ENCODE measurements around the gene GGN.
"Not testable (repeated sequence)": the region's sequence is repeated elsewhere in the genome, so short reads cannot be mapped to it uniquely, and the experiment has no call there.

GGN gene

GRCh38 chr19:38370299-38370698 lies 17.5 kb downstream of the GGN start:
- Histone ChIP-seq H3K4me2 (no peak overlapping the region), H3K9me3 (peaks cover 4% of the 10 kb centered on the region), H3K27ac (no peak overlapping the region), H4K20me1 (peaks cover 2% of the 10 kb centered on the region; the same call in 1 of the 2 replicates), H3K4me3 (no peak overlapping the region), H3K4me1 (peaks cover 6% of the 10 kb centered on the region), H3K27me3 (no peaks in the 10 kb centered on the region), H3K36me3 (no peaks in the 10 kb centered on the region), H3K9ac (no peak overlapping the region)
- no peak for TF ChIP-seq Cebpa-rat (IDR thresholded peaks at IDR 0.05)

- peaks cover 6% of the 10 kb centered on the region for H3K4me1 ChIP-seq
- no peaks in the 10 kb centered on the region for H4K20me1 ChIP-seq
- H3K36me3 ChIP-seq, result no peaks in the 10 kb centered on the region
- H3K27me3 ChIP-seq, result no peaks in the 10 kb centered on the region
- no peak overlapping the region for H3K4me3 ChIP-seq
- no peak for TF ChIP-seq Cebpa-rat (IDR thresholded peaks at IDR 0.05)
- H3K9me3 ChIP-seq, result peaks cover 11% of the 10 kb centered on the region
- no peak overlapping the region for H3K27ac ChIP-seq
- no peak overlapping the region for H3K9ac ChIP-seq
- H3K4me2 ChIP-seq, result no peak overlapping the region
Measured at GRCh38 chr19:38369584-38369983, 18.2 kb downstream of the GGN start.

DNA sequence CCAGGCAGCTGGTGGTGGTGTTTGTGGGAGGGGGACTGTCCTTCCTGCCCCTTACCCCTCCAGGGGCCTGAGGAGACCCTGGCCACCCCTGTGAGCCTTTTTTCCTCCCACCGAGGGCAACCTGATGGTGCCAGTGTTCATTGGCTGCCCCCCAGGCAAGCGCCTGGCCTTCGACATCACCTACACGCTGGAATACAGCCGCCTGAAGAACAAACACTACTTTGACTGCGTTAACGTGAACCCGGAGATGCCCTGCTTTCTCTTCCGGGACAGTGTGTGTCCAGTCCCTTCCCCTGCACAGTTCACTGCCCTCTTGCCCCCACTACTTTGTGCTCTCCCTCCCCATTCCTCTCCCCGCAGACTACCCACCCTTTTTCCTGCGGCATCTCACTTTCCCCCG lies 20.8 kb downstream of the GGN start:
- no peak overlapping the region for H3K4me3 ChIP-seq
- no peaks in the 10 kb centered on the region for H3K27me3 ChIP-seq
- no peak overlapping the region for H3K9ac ChIP-seq
- H3K4me1 ChIP-seq, result peaks cover 8% of the 10 kb centered on the region
- H3K9me3 ChIP-seq, result peaks cover 17% of the 10 kb centered on the region
- H4K20me1 ChIP-seq, result no peaks in the 10 kb centered on the region
- no peak overlapping the region for H3K27ac ChIP-seq
- H3K4me2 ChIP-seq, result no peak overlapping the region
- H3K36me3 ChIP-seq, result no peaks in the 10 kb centered on the region
- no peak for TF ChIP-seq Cebpa-rat (IDR thresholded peaks at IDR 0.05)

DNA sequence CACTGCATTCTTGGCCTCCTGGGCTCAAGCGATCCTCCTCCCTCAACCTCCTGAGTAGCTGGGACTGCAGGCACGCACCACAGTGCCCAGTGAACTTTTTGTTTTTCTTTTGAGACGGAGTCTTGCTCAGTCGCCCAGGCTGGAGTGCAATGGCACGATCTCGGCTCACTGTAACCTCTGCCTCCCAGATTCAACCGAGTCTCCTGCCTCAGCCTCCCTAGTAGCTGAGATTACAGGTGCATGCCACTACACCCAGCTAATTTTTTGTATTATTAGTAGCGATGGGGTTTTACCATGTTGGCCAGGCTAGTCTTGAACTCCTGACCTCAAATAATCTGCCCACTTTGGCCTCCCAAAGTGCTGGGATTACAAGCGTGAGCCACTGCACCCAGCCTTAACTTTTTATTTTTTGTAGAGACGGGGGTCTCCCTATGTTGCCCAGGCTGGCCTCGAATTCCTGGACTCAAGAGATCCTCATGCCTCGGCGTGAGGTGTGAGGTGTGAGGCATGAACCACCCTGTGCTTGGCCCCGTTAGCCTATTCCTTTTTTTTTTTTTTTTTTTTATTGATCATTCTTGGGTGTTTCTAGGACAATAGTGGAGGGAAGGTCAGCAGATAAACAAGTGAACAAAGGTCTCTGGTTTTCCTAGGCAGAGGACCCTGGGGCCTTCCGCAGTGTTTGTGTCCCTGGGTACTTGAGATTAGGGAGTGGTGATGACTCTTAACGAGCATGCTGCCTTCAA lies 24.7 kb downstream of the GGN start:
- not testable (repeated sequence) for H4K20me1 ChIP-seq, H3K9ac ChIP-seq, H3K36me3 ChIP-seq, H3K27ac ChIP-seq
- Histone ChIP-seq H3K9me3 (peaks cover 17% of the 10 kb centered on the region), H3K4me2 (peak overlapping the region; percentile 96), H3K27me3 (peaks cover 27% of the 10 kb centered on the region), H3K4me1 (peaks cover 14% of the 10 kb centered on the region), H3K4me3 (peak overlapping the region; percentile 80)

DNA sequence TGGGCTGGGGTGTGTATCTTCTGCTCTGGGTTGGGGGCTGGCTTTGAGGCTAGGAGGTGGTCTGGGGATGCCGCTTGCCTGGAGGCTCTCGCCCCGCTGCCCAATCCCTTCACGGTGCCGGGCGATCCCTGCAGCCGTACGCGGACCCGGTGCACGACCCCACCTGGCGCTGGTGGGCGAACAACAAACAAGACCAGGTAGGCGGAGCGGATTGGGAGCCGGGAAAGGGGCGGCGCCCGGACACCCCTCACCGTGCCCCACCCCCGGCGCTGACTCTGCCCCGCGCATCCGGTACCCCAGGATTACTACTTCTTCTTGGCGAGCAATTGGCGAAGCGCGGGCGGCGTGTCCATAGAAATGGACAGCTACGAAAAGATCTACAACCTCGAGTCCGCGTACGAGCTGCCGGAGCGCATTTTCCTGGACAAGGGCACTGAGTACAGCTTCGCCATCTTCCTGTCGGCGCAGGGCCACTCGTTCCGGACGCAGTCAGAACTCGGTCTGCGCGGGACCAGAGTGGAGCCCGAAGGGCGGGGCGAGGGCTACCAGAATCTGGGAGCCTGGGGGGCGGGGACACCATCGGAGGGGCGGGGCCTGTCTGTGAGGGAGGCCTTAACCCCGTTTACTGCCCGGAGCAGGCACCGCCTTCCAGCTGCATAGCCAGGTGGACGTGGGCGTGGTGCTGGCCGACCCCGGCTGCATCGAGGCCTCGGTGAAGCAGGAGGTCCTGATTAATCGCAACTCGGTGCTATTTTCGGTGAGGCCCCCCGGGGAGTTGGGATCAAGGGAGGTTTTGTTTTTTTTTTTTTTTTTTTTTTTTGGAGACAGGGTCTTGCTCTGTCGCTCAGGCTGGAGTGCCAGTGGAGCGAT lies 25.5 kb downstream of the GGN start:
- peaks cover 14% of the 10 kb centered on the region for H3K4me1 ChIP-seq
- peak overlapping the region; percentile 80 for H3K4me3 ChIP-seq
- no peak for TF ChIP-seq Cebpa-rat (IDR thresholded peaks at IDR 0.05)
- H4K20me1 ChIP-seq, result no peaks in the 10 kb centered on the region
- peak overlapping the region; percentile 55; the same call in 1 of the 2 replicates for H3K9ac ChIP-seq
- no peaks in the 10 kb centered on the region for H3K36me3 ChIP-seq
- H3K4me2 ChIP-seq, result peak overlapping the region; percentile 96
- H3K27ac ChIP-seq, result no peak overlapping the region
- peaks cover 17% of the 10 kb centered on the region for H3K9me3 ChIP-seq
- H3K27me3 ChIP-seq, result peaks cover 27% of the 10 kb centered on the region

DNA sequence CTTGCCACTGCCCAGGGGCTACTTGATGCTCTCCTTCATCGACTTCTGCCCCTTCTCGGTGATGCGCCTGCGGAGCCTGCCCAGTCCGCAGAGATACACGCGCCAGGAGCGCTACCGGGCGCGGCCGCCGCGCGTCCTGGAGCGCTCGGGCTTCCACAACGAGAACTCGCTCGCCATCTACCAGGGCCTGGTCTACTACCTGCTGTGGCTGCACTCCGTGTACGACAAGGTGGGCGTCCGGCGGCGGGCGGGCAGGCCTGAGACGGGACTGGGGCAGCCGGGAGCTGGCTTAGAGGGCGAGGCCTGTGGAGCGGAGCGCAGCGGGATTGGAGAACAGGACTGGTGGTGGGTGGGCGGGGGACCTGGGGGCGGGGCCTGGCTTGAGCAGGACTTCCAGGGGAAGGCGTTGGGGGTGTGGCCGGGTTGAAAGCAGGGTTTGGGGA lies 26.2 kb downstream of the GGN start:
- H3K4me3 ChIP-seq, result peak overlapping the region; percentile 80
- H3K9me3 ChIP-seq, result peaks cover 17% of the 10 kb centered on the region
- H3K4me1 ChIP-seq, result peaks cover 14% of the 10 kb centered on the region
- H3K36me3 ChIP-seq, result no peaks in the 10 kb centered on the region
- peak overlapping the region; percentile 96 for H3K4me2 ChIP-seq
- TF ChIP-seq Cebpa-rat (IDR thresholded peaks at IDR 0.05), result no peak
- H3K27me3 ChIP-seq, result peaks cover 27% of the 10 kb centered on the region
- H3K27ac ChIP-seq, result no peak overlapping the region
- no peaks in the 10 kb centered on the region for H4K20me1 ChIP-seq
- H3K9ac ChIP-seq, result peak overlapping the region; percentile 49; the same call in 1 of the 2 replicates

- Histone ChIP-seq H3K4me3 (peak overlapping the region; percentile 80), H3K36me3 (no peaks in the 10 kb centered on the region), H3K9me3 (peaks cover 17% of the 10 kb centered on the region), H3K4me1 (peaks cover 14% of the 10 kb centered on the region), H3K9ac (peak overlapping the region; percentile 49; the same call in 1 of the 2 replicates), H3K27me3 (peaks cover 27% of the 10 kb centered on the region), H3K4me2 (peak overlapping the region; percentile 96), H3K27ac (no peak overlapping the region), H4K20me1 (no peaks in the 10 kb centered on the region)
- no peak for TF ChIP-seq Cebpa-rat (IDR thresholded peaks at IDR 0.05)
Measured at GRCh38 chr19:38360839-38361631, 26.8 kb downstream of the GGN start.

- peaks cover 14% of the 10 kb centered on the region for H3K4me1 ChIP-seq
- no peaks in the 10 kb centered on the region for H4K20me1 ChIP-seq
- H3K4me3 ChIP-seq, result no peak overlapping the region
- no peaks in the 10 kb centered on the region for H3K36me3 ChIP-seq
- H3K27me3 ChIP-seq, result peaks cover 27% of the 10 kb centered on the region
- TF ChIP-seq Cebpa-rat (IDR thresholded peaks at IDR 0.05), result no peak
- no peak overlapping the region for H3K4me2 ChIP-seq
- no peak overlapping the region for H3K27ac ChIP-seq
- peaks cover 13% of the 10 kb centered on the region for H3K9me3 ChIP-seq
- H3K9ac ChIP-seq, result no peak overlapping the region
Measured at GRCh38 chr19:38360351-38360750, 27.5 kb downstream of the GGN start.

GRCh38 chr19:38359242-38360021 lies 28.4 kb downstream of the GGN start:
- Histone ChIP-seq H4K20me1 (no peaks in the 10 kb centered on the region), H3K9ac (no peak overlapping the region), H3K27me3 (peaks cover 27% of the 10 kb centered on the region), H3K9me3 (peaks cover 4% of the 10 kb centered on the region; the same call in 1 of the 2 replicates), H3K36me3 (no peaks in the 10 kb centered on the region), H3K27ac (no peak overlapping the region), H3K4me2 (no peak overlapping the region), H3K4me1 (peaks cover 14% of the 10 kb centered on the region), H3K4me3 (no peak overlapping the region)
- TF ChIP-seq Cebpa-rat (IDR thresholded peaks at IDR 0.05), result no peak

All from BLaER1 (cell line).